Mesothelial cell of epicardium (in vitro differentiated cells): Measurements from ENCODE around the gene NCAM1. TPM values are rescaled to one million over a fixed set of nuclear protein-coding genes. Genes with fewer than 3 reads are reported as not detected.

Experiments used
- DNase-seq, 2 experiments: peaks; one replicate each; pipeline ENCODE4 v3.0.0; 2021; ENCODE audit warnings: low spot score in 2 of 2; ENCODE audit not compliant: unreplicated experiment in 2 of 2
- H3K27ac Mint-ChIP-seq: 2 replicates; pipeline ENCODE4 v1.8.0; 2021; ENCODE audit warnings: mixed read lengths
- H3K27me3 Mint-ChIP-seq: 2 replicates; pipeline ENCODE4 v1.8.0; 2021; ENCODE audit warnings: low read depth, mixed read lengths
- H3K36me3 Mint-ChIP-seq: 2 replicates; pipeline ENCODE4 v1.8.0; 2021; ENCODE audit warnings: mixed read lengths
- H3K4me1 Mint-ChIP-seq: 2 replicates; pipeline ENCODE4 v1.8.0; 2021; ENCODE audit warnings: mixed read lengths
- H3K4me3 Mint-ChIP-seq: 2 replicates; pipeline ENCODE4 v1.8.0; 2021; ENCODE audit warnings: mild to moderate bottlenecking, moderate library complexity, mixed read lengths
- H3K9me3 Mint-ChIP-seq: 2 replicates; pipeline ENCODE4 v1.8.0; 2021; ENCODE audit warnings: mixed read lengths
- CTCF ChIP-seq: fragments of 200-600 bp; sonication (generic); IDR thresholded peaks from one replicate; pipeline ENCODE4 v1.5.0; 2021; ENCODE audit warnings: antibody characterized with exemption; ENCODE audit not compliant: unreplicated experiment
- total RNA-seq: library from RNA; stranded (reverse); gene quantifications from 3 replicates; pipeline ENCODE4 v1.2.1, GENCODE V29; 2021

NCAM1 gene
- total RNA-seq, 1 donor from 2014 or later, result 139 TPM

GRCh38 chr11:113096648-113097047 lies 135.4 kb downstream of the NCAM1 start:
- H3K27me3 Mint-ChIP-seq, result no peaks in the 10 kb centered on the region
- H3K9me3 Mint-ChIP-seq, result peaks cover 8% of the 10 kb centered on the region
- no peak overlapping the region for H3K4me3 Mint-ChIP-seq

GRCh38 chr11:113103932-113104690 lies 142.9 kb downstream of the NCAM1 start:
- peak overlapping the region; percentile 37 for H3K27ac Mint-ChIP-seq
- H3K36me3 Mint-ChIP-seq, result peaks cover 4% of the 10 kb centered on the region
- no peak for TF ChIP-seq CTCF
- peaks cover 40% of the 10 kb centered on the region for H3K4me1 Mint-ChIP-seq
- H3K27me3 Mint-ChIP-seq, result no peaks in the 10 kb centered on the region
- no peak overlapping the region for H3K4me3 Mint-ChIP-seq
- DNase-seq, result no peak
- peaks cover 8% of the 10 kb centered on the region for H3K9me3 Mint-ChIP-seq

More at GRCh38 chr11:113096648-113097047, 135.4 kb downstream of the NCAM1 start:
- Mint-ChIP-seq H3K27ac (no peak overlapping the region), H3K4me1 (no peaks in the 10 kb centered on the region), H3K36me3 (peaks cover 4% of the 10 kb centered on the region)
- DNase-seq, result no peak
- no peak for TF ChIP-seq CTCF

- no peaks in the 10 kb centered on the region for H3K27me3 Mint-ChIP-seq
- H3K36me3 Mint-ChIP-seq, result peaks cover 2% of the 10 kb centered on the region
- DNase-seq, result no peak
- H3K4me1 Mint-ChIP-seq, result peaks cover 40% of the 10 kb centered on the region
- H3K4me3 Mint-ChIP-seq, result no peak overlapping the region
- TF ChIP-seq CTCF, result no peak
- peak overlapping the region; percentile 37 for H3K27ac Mint-ChIP-seq
- peaks cover 8% of the 10 kb centered on the region for H3K9me3 Mint-ChIP-seq
These were observed 143.6 kb downstream of the NCAM1 start for GRCh38 chr11:113104691-113105251.

GRCh38 chr11:113105592-113105991 lies 144.4 kb downstream of the NCAM1 start:
- Mint-ChIP-seq H3K27me3 (no peaks in the 10 kb centered on the region), H3K4me3 (no peak overlapping the region), H3K4me1 (peaks cover 40% of the 10 kb centered on the region), H3K9me3 (peaks cover 3% of the 10 kb centered on the region), H3K27ac (no peak overlapping the region), H3K36me3 (peaks cover 2% of the 10 kb centered on the region)
- no peak for DNase-seq
- TF ChIP-seq CTCF, result no peak

GRCh38 chr11:113106507-113106906 lies 145.3 kb downstream of the NCAM1 start:
- no peaks in the 10 kb centered on the region for H3K9me3 Mint-ChIP-seq
- peaks cover 40% of the 10 kb centered on the region for H3K4me1 Mint-ChIP-seq
- H3K27ac Mint-ChIP-seq, result peak overlapping the region; percentile 53
- no peaks in the 10 kb centered on the region for H3K27me3 Mint-ChIP-seq
- TF ChIP-seq CTCF, result no peak
- no peaks in the 10 kb centered on the region for H3K36me3 Mint-ChIP-seq
- no peak overlapping the region for H3K4me3 Mint-ChIP-seq
- no peak for DNase-seq
